Cardiac muscle cell (in vitro differentiated cells and primary cell): ENCODE results near the gene SIKE1. TPM values are rescaled to one million over a fixed set of nuclear protein-coding genes. Genes with fewer than 3 reads are reported as not detected.
"Not testable (repeated sequence)": the region's sequence is repeated elsewhere in the genome, so short reads cannot be mapped to it uniquely, and the experiment has no call there.

Experiments used
- DNase-seq, 2 donors: peaks; one replicate each; pipeline versions ENCODE4 v3.0.0 to v3.0.0-alpha.2; 2010 to 2017; ENCODE audit warnings: low read depth in 1 of 2, low spot score in 1 of 2
- H3K27ac ChIP-seq: fragments of 200-600 bp; sonication (generic); 2 replicates; pipeline ENCODE4 v1.5.1; 2016
- H3K27me3 ChIP-seq: fragments of 200-600 bp; sonication (generic); 2 replicates; pipeline ENCODE4 v1.6.0; 2016; ENCODE audit warnings: control low read depth
- H3K36me3 ChIP-seq: fragments of 200-600 bp; sonication (generic); 2 replicates; pipeline ENCODE4 v1.5.1; 2016; ENCODE audit warnings: control low read depth
- H3K4me1 ChIP-seq: fragments of 200-600 bp; sonication (generic); 2 replicates; pipeline ENCODE4 v1.8.1; 2017; ENCODE audit warnings: low read depth, mild to moderate bottlenecking, mixed run types
- H3K4me3 ChIP-seq: fragments of 200-600 bp; sonication (generic); 2 replicates; pipeline ENCODE4 v1.5.1; 2016; ENCODE audit warnings: mild to moderate bottlenecking
- H3K9me3 ChIP-seq: fragments of 200-600 bp; sonication (generic); 2 replicates; pipeline ENCODE4 v1.5.1; 2017; ENCODE audit warnings: low read depth, mild to moderate bottlenecking, control low read depth
- CTCF ChIP-seq: IDR thresholded peaks from 2 replicates; pipeline ENCODE4 v1.5.1; 2012; ENCODE audit warnings: low read depth, mild to moderate bottlenecking, low read length
- polyA plus RNA-seq: library from polyadenylated mRNA; unstranded; fragments of >200 nt; fragmentation: Nextera tagmentation; extraction: Ambion mirVana; gene quantifications from 2 replicates; pipeline ENCODE4 v1.2.1, GENCODE V29; 2016
- total RNA-seq: library from RNA; depleted of rRNA; stranded (reverse); fragments of >200 nt; gene quantifications from 2 replicates; pipeline ENCODE4 v1.2.3, GENCODE V29; 2016

SIKE1 gene
- 91.9 and 116 TPM in 2 replicates for total RNA-seq
- polyA plus RNA-seq: 64.0 and 82.6 TPM in 2 replicates

GRCh38 chr1:114780344-114781226 lies at the start of gene SIKE1:
Gene SIKE1 (minus strand): TSS chr1:114780685. CDS start chr1:114780607, 78 bp downstream.
- Histone ChIP-seq H3K27me3 (peaks cover 23% of the 10 kb centered on the region), H3K4me3 (peak within 1 kb of the TSS; percentile 62), H3K4me1 (peaks cover 10% of the 10 kb centered on the region), H3K36me3 (peaks cover 13% of the 10 kb centered on the region), H3K9me3 (no peaks in the 10 kb centered on the region), H3K27ac (peak within 1 kb of the TSS; percentile 93)
- peak; percentile 96 to 97 for DNase-seq
- TF ChIP-seq CTCF: peak; percentile 12

GRCh38 chr1:114830075-114830474 lies 49.6 kb upstream of the SIKE1 start:
- not testable (repeated sequence) for H3K27me3 ChIP-seq, H3K9me3 ChIP-seq, H3K4me3 ChIP-seq, DNase-seq, H3K27ac ChIP-seq, H3K4me1 ChIP-seq, H3K36me3 ChIP-seq

- DNase-seq: no peak
- no peak overlapping the region for H3K4me3 ChIP-seq
- no peaks in the 10 kb centered on the region for H3K9me3 ChIP-seq
- no peaks in the 10 kb centered on the region for H3K36me3 ChIP-seq
- TF ChIP-seq CTCF: no peak
- H3K27ac ChIP-seq: no peak overlapping the region
- no peaks in the 10 kb centered on the region for H3K27me3 ChIP-seq
- no peaks in the 10 kb centered on the region for H3K4me1 ChIP-seq
Measured at GRCh38 chr1:114828251-114828650, 47.8 kb upstream of the SIKE1 start.

- no peaks in the 10 kb centered on the region for H3K4me1 ChIP-seq
- TF ChIP-seq CTCF: no peak
- H3K36me3 ChIP-seq: no peaks in the 10 kb centered on the region
- no peaks in the 10 kb centered on the region for H3K9me3 ChIP-seq
- no peak overlapping the region for H3K4me3 ChIP-seq
- no peaks in the 10 kb centered on the region for H3K27me3 ChIP-seq
- no peak overlapping the region for H3K27ac ChIP-seq
- no peak for DNase-seq
Measured at GRCh38 chr1:114821978-114822377, 41.5 kb upstream of the SIKE1 start.

GRCh38 chr1:114820392-114820791 lies 39.9 kb upstream of the SIKE1 start:
- no peaks in the 10 kb centered on the region for H3K27me3 ChIP-seq
- H3K4me3 ChIP-seq: no peak overlapping the region
- no peak for DNase-seq
- no peak overlapping the region for H3K27ac ChIP-seq
- H3K4me1 ChIP-seq: no peaks in the 10 kb centered on the region
- H3K9me3 ChIP-seq: no peaks in the 10 kb centered on the region
- no peak for TF ChIP-seq CTCF
- H3K36me3 ChIP-seq: no peaks in the 10 kb centered on the region

- TF ChIP-seq CTCF: no peak
- Histone ChIP-seq H3K9me3 (no peaks in the 10 kb centered on the region), H3K27me3 (no peaks in the 10 kb centered on the region), H3K36me3 (no peaks in the 10 kb centered on the region), H3K4me1 (no peaks in the 10 kb centered on the region), H3K27ac (no peak overlapping the region), H3K4me3 (no peak overlapping the region)
- no peak for DNase-seq
Measured at GRCh38 chr1:114819869-114820268, 39.4 kb upstream of the SIKE1 start.

- H3K36me3 ChIP-seq, H3K4me1 ChIP-seq, H3K27ac ChIP-seq, H3K9me3 ChIP-seq, H3K27me3 ChIP-seq, H3K4me3 ChIP-seq, DNase-seq: not testable (repeated sequence)
Measured at GRCh38 chr1:114804449-114804848, 24.0 kb upstream of the SIKE1 start.
